DND-41 (cell line): ENCODE measurements around the gene C1orf35.

ENCODE experiments used
- ATAC-seq: fragments of 200-7000 bp; cut with Tn5 transposase; 3 replicates; pipeline ENCODE4 v1.9.1; 2021; ENCODE audit warnings: low read depth; ENCODE audit not compliant: insufficient read depth
- DNase-seq: peaks from one replicate; pipeline ENCODE4 v3.0.0-alpha.2; 2020
- H2AFZ ChIP-seq: 2 replicates; pipeline ENCODE4 v1.6.0; 2012; ENCODE audit warnings: low read depth, low read length
- H3K27ac ChIP-seq: 2 replicates; pipeline ENCODE4 v1.5.1; 2012; ENCODE audit warnings: low read length, inconsistent platforms
- H3K27me3 ChIP-seq: fragments of 200-600 bp; sonication (generic); 2 replicates; pipeline ENCODE4 v1.6.0; 2012; ENCODE audit warnings: low read length, mild to moderate bottlenecking, inconsistent platforms; ENCODE audit not compliant: insufficient read depth, poor library complexity
- H3K36me3 ChIP-seq: 2 replicates; pipeline ENCODE4 v1.5.1; 2012; ENCODE audit warnings: low read length, inconsistent platforms; ENCODE audit not compliant: insufficient read depth
- H3K4me1 ChIP-seq: 2 replicates; pipeline ENCODE4 v1.5.1; 2012; ENCODE audit warnings: mild to moderate bottlenecking, low read length; ENCODE audit not compliant: insufficient read depth
- H3K4me2 ChIP-seq: 2 replicates; pipeline ENCODE4 v1.6.0; 2012; ENCODE audit warnings: mild to moderate bottlenecking, moderate library complexity, low read length, inconsistent platforms; ENCODE audit not compliant: insufficient read depth
- H3K4me3 ChIP-seq, 2 experiments: fragments of 200-600 bp in 1 of 2; shearing (Covaris generic) in 1 of 2; 2 replicates each; pipeline ENCODE4 v1.5.1; 2012 to 2016; ENCODE audit warnings: inconsistent platforms in 2 of 2, low read length in 2 of 2, mild to moderate bottlenecking in 2 of 2, low read depth in 1 of 2, moderate library complexity in 1 of 2
- H3K79me2 ChIP-seq: 2 replicates; pipeline ENCODE4 v1.6.0; 2012; ENCODE audit warnings: low read length, inconsistent platforms; ENCODE audit not compliant: insufficient read depth
- H3K9ac ChIP-seq: 2 replicates; pipeline ENCODE4 v1.6.0; 2012; ENCODE audit warnings: low read depth, mild to moderate bottlenecking, inconsistent platforms, low read length, moderate library complexity
- H3K9me3 ChIP-seq: 2 replicates; pipeline ENCODE4 v1.5.1; 2012; ENCODE audit warnings: low read length, moderate library complexity, mild to moderate bottlenecking, inconsistent platforms; ENCODE audit not compliant: insufficient read depth, severe bottlenecking
- H4K20me1 ChIP-seq: 2 replicates; pipeline ENCODE4 v1.6.0; 2012; ENCODE audit warnings: low read length; ENCODE audit not compliant: insufficient read depth
- CTCF ChIP-seq: IDR thresholded peaks from 2 replicates; pipeline ENCODE4 v1.5.1; 2012; ENCODE audit warnings: borderline replicate concordance, low read length, moderate library complexity, mild to moderate bottlenecking; ENCODE audit not compliant: poor library complexity, severe bottlenecking; ENCODE audit errors: extremely low read depth
- EZH2 ChIP-seq: IDR thresholded peaks from 3 replicates; pipeline ENCODE4 v1.6.1; 2012; ENCODE audit warnings: borderline replicate concordance, low read depth, mild to moderate bottlenecking, moderate library complexity, low read length, inconsistent platforms; ENCODE audit not compliant: severe bottlenecking

C1orf35 gene

GRCh38 chr1:228145463-228146416, 42.6 kb upstream of the C1orf35 start:
- DNase-seq (no peak), ATAC-seq (no peak)
- peaks cover 37% of the 10 kb centered on the region for H3K4me1 ChIP-seq
- H3K9ac ChIP-seq = no peak overlapping the region
- H3K27ac ChIP-seq = no peak overlapping the region
- peaks cover 91% of the 10 kb centered on the region for H4K20me1 ChIP-seq
- H3K9me3 ChIP-seq = no peaks in the 10 kb centered on the region
- peaks cover 67% of the 10 kb centered on the region for H3K79me2 ChIP-seq
- TF ChIP-seq EZH2 (no peak), CTCF (no peak)
- H3K4me3 ChIP-seq = no peak overlapping the region
- H3K36me3 ChIP-seq = peaks cover 84% of the 10 kb centered on the region
- no peak overlapping the region for H2AFZ ChIP-seq
- no peak overlapping the region for H3K4me2 ChIP-seq
- H3K27me3 ChIP-seq = no peaks in the 10 kb centered on the region

GRCh38 chr1:228144993-228145343, 41.8 kb upstream of the C1orf35 start:
- Histone ChIP-seq H3K27ac (no peak overlapping the region), H2AFZ (no peak overlapping the region), H3K4me3 (no peak overlapping the region), H3K36me3 (peaks cover 89% of the 10 kb centered on the region), H3K4me1 (peaks cover 39% of the 10 kb centered on the region), H3K4me2 (no peak overlapping the region), H3K9me3 (no peaks in the 10 kb centered on the region), H3K27me3 (no peaks in the 10 kb centered on the region), H4K20me1 (peaks cover 89% of the 10 kb centered on the region), H3K9ac (peak overlapping the region; percentile 8; the same call in 1 of the 2 replicates), H3K79me2 (peaks cover 74% of the 10 kb centered on the region)
- TF ChIP-seq CTCF (no peak), EZH2 (no peak)
- DNase-seq = no peak
- ATAC-seq = no peak

- H3K4me1 ChIP-seq = peaks cover 41% of the 10 kb centered on the region
- no peak overlapping the region for H3K4me3 ChIP-seq
- TF ChIP-seq EZH2 = no peak
- TF ChIP-seq CTCF = no peak
- ATAC-seq (no peak), DNase-seq (peak; percentile 27)
- H3K4me2 ChIP-seq = peak overlapping the region; percentile 95; the same call in 1 of the 2 replicates
- H2AFZ ChIP-seq = no peak overlapping the region
- H3K9me3 ChIP-seq = no peaks in the 10 kb centered on the region
- peak overlapping the region; percentile 8; the same call in 1 of the 2 replicates for H3K9ac ChIP-seq
- no peak overlapping the region for H3K27ac ChIP-seq
- H3K27me3 ChIP-seq = no peaks in the 10 kb centered on the region
- H4K20me1 ChIP-seq = peaks cover 86% of the 10 kb centered on the region
- H3K79me2 ChIP-seq = peaks cover 74% of the 10 kb centered on the region
- H3K36me3 ChIP-seq = peaks cover 84% of the 10 kb centered on the region
Measured at GRCh38 chr1:228144193-228144992, 41.3 kb upstream of the C1orf35 start.
